ENCODE data around the gene CCDC7. TPM values are rescaled to one million over a fixed set of nuclear protein-coding genes. Genes with fewer than 3 reads are reported as not detected.
"Not testable (repeated sequence)": the region's sequence is repeated elsewhere in the genome, so short reads cannot be mapped to it uniquely, and the experiment has no call there.

CCDC7 gene
- total RNA-seq, 2 experiments from 2014 or later, result 28.4 to 34.5 TPM

DNA sequence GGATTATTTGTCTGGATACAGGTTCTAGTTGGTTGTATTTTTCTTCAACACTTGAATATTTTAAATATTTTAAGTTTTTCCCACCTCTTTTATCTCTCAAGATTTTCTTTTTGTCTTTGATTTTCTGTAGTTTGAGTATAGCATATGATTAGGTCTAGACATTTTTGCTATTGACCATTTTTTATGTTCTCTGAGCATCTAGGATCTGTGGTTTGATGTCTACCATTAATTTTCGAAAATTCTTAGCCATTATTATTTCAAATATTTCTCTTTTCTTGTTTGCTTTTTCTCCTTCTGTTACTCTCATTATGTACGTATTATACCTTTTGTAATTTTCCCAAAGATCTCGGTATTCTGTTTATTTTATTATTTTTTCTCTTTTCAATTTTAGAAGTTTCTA lies 293.0 kb downstream of the CCDC7 start:
- H3K9me3 Mint-ChIP-seq, result peaks cover 1% of the 10 kb centered on the region
- H3K4me3 Mint-ChIP-seq, result no peak overlapping the region
- H3K36me3 Mint-ChIP-seq, result peaks cover 6% of the 10 kb centered on the region
- DNase-seq, result no peak
- no peaks in the 10 kb centered on the region for H3K27me3 Mint-ChIP-seq
- POLR2A ChIA-PET, result interaction anchor here (0.7 kb wide), 1 partner anchor 15 kb away, joined by 7 read pairs; no protein-coding TSS in a partner anchor
- ATAC-seq (ENCODE audit: low read depth), result no peak
- H3K4me1 Mint-ChIP-seq, result no peaks in the 10 kb centered on the region
- no peak overlapping the region for H3K27ac Mint-ChIP-seq

DNA sequence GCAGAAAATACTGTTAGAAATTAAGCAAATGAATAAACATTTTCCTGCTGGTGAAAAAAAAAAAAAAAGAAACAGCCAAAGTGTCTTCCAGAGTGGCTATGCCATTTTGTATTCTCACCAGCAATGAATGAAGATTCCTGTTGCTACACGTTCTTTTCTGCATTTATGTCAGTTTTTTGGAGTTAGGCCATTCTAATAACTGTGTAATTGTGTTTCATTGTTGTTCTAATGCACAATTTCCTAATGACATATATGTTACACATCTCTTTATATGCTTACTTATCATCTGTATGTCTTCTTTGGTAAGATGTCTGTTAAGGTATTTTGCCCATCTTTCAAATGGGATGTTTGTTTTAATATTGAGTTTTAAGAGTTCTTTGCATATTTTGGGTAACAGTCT lies 298.4 kb downstream of the CCDC7 start:
- DNase-seq (no peak), ATAC-seq (ENCODE audit: low read depth) (no peak)
- H3K4me1 Mint-ChIP-seq, result no peaks in the 10 kb centered on the region
- H3K4me3 Mint-ChIP-seq, result no peak overlapping the region
- POLR2A ChIA-PET, result no interaction called here
- no peak overlapping the region for H3K27ac Mint-ChIP-seq
- H3K9me3 Mint-ChIP-seq, result peaks cover 6% of the 10 kb centered on the region
- no peaks in the 10 kb centered on the region for H3K27me3 Mint-ChIP-seq
- peaks cover 7% of the 10 kb centered on the region for H3K36me3 Mint-ChIP-seq

DNA sequence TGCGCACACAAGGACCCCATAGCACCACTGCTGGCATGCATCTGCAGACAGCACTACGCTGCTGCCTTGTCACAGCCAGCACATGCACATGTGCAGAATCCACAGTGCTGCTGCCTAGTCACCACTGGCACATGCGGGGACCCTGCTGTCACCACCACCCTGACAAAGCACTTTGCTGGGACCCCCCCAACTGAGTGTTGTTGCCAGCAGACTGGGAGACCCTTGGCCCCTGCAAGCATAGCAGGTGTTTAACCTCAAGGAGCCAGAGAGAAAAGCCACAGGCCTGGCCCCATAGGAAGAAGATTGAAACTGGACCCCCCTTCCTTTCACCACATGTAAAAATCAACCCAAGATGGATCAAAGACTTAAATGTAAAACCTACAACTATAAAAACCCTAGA lies 300.9 kb downstream of the CCDC7 start:
- DNase-seq (no peak), ATAC-seq (ENCODE audit: low read depth) (no peak)
- POLR2A ChIA-PET, result no interaction called here
- peaks cover 7% of the 10 kb centered on the region for H3K36me3 Mint-ChIP-seq
- no peak overlapping the region for H3K27ac Mint-ChIP-seq
- peaks cover 6% of the 10 kb centered on the region for H3K9me3 Mint-ChIP-seq
- no peaks in the 10 kb centered on the region for H3K27me3 Mint-ChIP-seq
- H3K4me3 Mint-ChIP-seq, result no peak overlapping the region
- no peaks in the 10 kb centered on the region for H3K4me1 Mint-ChIP-seq

DNA sequence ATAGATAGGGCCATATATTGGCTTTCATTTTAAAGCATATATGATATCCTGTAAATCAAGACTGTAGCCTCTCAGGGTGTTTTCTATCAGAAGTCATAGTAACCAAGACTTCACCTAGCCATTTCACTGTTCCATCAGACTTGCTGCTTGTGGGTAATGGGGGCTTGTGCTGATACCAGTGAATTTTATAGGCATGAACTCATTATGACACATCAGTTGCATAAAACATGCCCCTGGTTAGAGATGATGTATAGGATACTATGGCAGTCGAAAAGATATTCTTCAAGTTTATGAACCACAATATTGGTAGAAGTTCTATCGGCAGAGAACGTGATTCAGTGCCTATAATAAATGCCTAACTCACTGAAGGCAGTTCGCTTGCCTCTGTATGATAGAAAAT lies 305.6 kb downstream of the CCDC7 start:
- H3K36me3 Mint-ChIP-seq, result peaks cover 7% of the 10 kb centered on the region
- H3K9me3 Mint-ChIP-seq, result peaks cover 9% of the 10 kb centered on the region
- DNase-seq (no peak), ATAC-seq (ENCODE audit: low read depth) (no peak)
- H3K27me3 Mint-ChIP-seq, result no peaks in the 10 kb centered on the region
- H3K27ac Mint-ChIP-seq, result no peak overlapping the region
- POLR2A ChIA-PET, result no interaction called here
- H3K4me3 Mint-ChIP-seq, result no peak overlapping the region
- no peaks in the 10 kb centered on the region for H3K4me1 Mint-ChIP-seq

DNA sequence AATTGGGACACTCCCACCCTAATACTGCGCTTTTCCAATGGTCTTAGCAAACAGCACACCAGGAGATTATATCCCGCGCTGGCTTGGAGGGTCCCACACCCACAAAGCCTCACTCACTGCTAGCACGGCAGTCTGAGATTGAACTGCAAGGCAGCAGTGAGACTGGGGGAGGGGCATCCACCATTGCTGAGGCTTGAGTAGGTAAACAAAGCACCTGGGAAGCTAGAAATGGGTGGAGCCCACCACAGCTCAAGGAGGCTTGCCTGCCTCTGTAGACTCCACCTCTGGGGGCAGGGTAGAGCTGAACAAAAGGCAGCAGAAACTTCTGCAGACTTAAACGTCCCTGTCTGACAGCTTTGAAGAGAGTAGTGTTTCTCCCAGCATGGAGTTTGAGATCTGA lies 309.0 kb downstream of the CCDC7 start:
- H3K4me1 Mint-ChIP-seq; H3K36me3 Mint-ChIP-seq; ATAC-seq (ENCODE audit: low read depth); H3K4me3 Mint-ChIP-seq; H3K27ac Mint-ChIP-seq; H3K27me3 Mint-ChIP-seq; DNase-seq; POLR2A ChIA-PET: not testable (repeated sequence)
- H3K9me3 Mint-ChIP-seq, result peaks cover 13% of the 10 kb centered on the region

DNA sequence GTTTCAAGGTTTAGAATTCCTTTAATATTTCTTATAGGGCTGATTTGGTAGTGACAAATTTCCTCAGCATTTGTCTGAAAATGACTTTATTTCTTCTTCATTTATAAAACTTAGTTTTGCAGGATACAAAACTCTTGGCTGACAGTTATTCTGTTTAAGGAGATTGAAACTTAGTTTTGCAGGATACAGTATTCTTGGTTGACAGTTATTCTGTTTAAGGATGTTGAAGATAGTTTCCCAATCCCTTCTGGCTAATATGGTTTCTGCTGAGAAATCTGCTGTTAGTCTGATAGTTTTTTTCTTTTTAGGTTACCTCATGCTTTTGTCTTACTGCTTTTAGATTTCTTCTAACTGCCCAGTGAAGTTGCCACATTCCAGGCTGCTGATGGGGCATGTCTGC lies 325.3 kb downstream of the CCDC7 start:
- H3K27ac Mint-ChIP-seq, result no peak overlapping the region
- no peaks in the 10 kb centered on the region for H3K4me1 Mint-ChIP-seq
- POLR2A ChIA-PET, result no interaction called here
- H3K9me3 Mint-ChIP-seq, result peaks cover 24% of the 10 kb centered on the region
- DNase-seq, result no peak
- no peak for ATAC-seq (ENCODE audit: low read depth)
- H3K36me3 Mint-ChIP-seq, result peaks cover 5% of the 10 kb centered on the region
- no peaks in the 10 kb centered on the region for H3K27me3 Mint-ChIP-seq
- no peak overlapping the region for H3K4me3 Mint-ChIP-seq

DNA sequence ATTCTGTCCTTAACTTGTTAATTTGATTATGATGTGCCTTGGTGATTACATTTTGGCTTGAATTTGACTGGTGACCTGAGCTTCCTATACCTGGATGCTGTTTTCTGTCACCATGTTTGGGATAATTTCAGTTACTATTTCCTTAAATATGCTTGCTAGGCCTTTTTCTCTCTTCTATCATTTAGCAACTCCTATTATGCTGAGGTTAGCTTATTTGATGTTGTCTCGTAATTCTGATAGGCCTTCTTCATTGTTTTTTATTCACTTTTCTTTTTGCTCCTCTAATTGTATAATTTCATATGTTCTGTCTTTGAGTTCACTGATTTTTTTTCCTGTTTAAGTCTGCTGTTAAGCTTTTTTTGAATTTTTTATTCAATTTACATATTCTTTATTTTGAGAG lies 327.2 kb downstream of the CCDC7 start:
- no peak for ATAC-seq (ENCODE audit: low read depth)
- H3K27ac Mint-ChIP-seq, result no peak overlapping the region
- POLR2A ChIA-PET, result no interaction called here
- H3K4me3 Mint-ChIP-seq, result no peak overlapping the region
- no peak for DNase-seq
- peaks cover 2% of the 10 kb centered on the region for H3K27me3 Mint-ChIP-seq
- H3K36me3 Mint-ChIP-seq, result peaks cover 5% of the 10 kb centered on the region
- no peaks in the 10 kb centered on the region for H3K4me1 Mint-ChIP-seq
- peaks cover 23% of the 10 kb centered on the region for H3K9me3 Mint-ChIP-seq

DNA sequence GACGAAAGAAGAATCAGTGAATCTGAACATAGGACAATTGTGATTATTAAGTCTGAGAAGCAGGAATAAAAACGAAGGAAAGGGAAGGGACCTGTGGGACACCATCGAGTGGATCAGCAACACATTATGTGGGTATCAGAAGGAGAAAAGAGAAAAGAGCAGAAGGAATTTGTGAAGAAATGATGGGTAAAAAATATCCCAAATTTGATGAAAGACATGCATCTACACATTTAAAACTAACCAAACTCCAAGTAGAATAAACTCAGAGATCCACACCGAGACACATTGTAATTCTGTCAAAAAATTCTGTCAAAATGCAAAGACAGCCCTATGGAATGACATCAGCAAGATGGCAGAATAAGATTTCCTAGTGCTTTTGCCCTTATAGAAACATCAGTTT lies 341.0 kb downstream of the CCDC7 start:
- POLR2A ChIA-PET, result no interaction called here
- ATAC-seq (ENCODE audit: low read depth), result no peak
- Mint-ChIP-seq H3K27me3 (no peaks in the 10 kb centered on the region), H3K4me1 (no peaks in the 10 kb centered on the region), H3K27ac (no peak overlapping the region), H3K4me3 (no peak overlapping the region), H3K36me3 (peaks cover 2% of the 10 kb centered on the region), H3K9me3 (peaks cover 7% of the 10 kb centered on the region)
- no peak for DNase-seq

DNA sequence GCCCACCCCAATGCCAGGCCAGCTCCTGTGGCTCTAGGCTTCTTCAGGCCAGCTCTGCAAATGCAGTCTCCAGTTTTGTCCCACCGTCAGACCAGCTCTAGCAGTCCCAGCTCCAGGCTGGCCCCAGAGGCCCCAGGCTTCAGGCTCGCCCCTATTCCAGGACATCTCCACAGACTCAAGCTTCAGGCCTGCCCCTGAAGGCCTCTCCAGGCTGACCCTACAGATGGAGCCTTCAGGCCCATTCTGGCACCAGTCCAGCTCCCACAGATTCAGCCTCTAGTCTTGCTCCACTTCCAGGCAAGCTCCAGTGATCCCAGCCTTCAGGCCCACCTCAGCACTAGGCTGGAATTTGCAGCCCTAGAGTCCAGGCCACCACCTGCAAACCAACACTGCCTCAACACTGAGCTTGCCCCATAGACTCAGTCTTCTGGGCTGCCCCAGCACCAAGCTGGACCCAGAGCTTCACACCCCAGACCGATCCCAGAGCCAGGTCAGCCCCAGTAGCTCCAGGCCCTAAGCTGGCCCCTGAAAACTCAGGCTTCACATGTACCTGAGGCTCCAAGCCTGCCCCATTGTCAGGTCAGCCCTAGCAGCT lies 341.8 kb downstream of the CCDC7 start:
- POLR2A ChIA-PET, result no interaction called here

DNA sequence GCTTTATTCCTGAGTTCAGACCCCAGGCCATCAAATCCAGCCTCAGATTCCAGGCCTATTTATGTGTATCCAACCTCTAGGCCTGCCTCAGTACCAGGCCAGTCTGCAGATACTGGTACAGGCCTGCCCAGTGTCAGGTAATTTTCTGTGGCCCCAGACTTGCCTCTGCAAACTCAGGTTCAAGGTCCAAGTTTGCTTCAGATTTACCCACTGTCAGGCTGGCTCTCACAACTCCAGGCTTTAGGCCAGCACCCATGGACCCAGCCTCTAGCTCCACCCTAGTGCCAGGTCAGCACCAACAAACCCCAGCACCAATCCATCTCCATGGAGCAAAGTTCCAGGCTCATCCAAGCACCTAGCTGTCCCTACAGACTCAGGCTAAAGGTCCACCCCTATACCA lies 342.4 kb downstream of the CCDC7 start:
- Mint-ChIP-seq H3K4me3 (no peak overlapping the region), H3K27ac (no peak overlapping the region), H3K36me3 (peaks cover 2% of the 10 kb centered on the region), H3K27me3 (no peaks in the 10 kb centered on the region), H3K9me3 (peaks cover 7% of the 10 kb centered on the region), H3K4me1 (no peaks in the 10 kb centered on the region)
- POLR2A ChIA-PET, result no interaction called here
- no peak for ATAC-seq (ENCODE audit: low read depth)
- DNase-seq, result no peak

More for the DNA sequence above, 341.8 kb downstream of the CCDC7 start:
- Mint-ChIP-seq H3K4me1 (no peaks in the 10 kb centered on the region), H3K9me3 (peaks cover 7% of the 10 kb centered on the region), H3K36me3 (peaks cover 2% of the 10 kb centered on the region), H3K27ac (no peak overlapping the region), H3K4me3 (no peak overlapping the region), H3K27me3 (no peaks in the 10 kb centered on the region)
- no peak for ATAC-seq (ENCODE audit: low read depth)
- DNase-seq, result no peak

DNA sequence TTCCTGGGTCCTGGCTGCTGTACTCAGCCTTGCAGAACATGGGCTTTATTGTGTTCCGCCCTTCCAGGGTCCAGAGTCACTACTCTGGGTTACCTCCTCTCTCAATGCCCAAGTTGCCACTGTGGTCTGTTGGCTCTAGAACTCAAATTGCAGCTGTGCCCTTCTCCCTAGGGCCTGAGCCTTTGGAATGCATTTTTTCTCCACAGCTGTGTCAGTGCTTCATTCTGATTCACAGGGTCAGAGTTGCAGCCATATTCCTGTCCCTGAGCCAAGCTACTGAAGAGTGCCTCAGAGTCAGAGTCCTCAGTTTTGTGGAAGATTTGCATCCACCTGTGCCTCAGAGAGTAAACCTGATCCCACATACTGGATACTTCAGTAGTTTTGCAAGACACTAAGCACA lies 344.5 kb downstream of the CCDC7 start:
- Mint-ChIP-seq H3K9me3 (peaks cover 7% of the 10 kb centered on the region), H3K27ac (no peak overlapping the region), H3K4me1 (no peaks in the 10 kb centered on the region), H3K4me3 (no peak overlapping the region), H3K27me3 (no peaks in the 10 kb centered on the region), H3K36me3 (peaks cover 2% of the 10 kb centered on the region)
- POLR2A ChIA-PET, result no interaction called here
- DNase-seq (no peak), ATAC-seq (ENCODE audit: low read depth) (no peak)

DNA sequence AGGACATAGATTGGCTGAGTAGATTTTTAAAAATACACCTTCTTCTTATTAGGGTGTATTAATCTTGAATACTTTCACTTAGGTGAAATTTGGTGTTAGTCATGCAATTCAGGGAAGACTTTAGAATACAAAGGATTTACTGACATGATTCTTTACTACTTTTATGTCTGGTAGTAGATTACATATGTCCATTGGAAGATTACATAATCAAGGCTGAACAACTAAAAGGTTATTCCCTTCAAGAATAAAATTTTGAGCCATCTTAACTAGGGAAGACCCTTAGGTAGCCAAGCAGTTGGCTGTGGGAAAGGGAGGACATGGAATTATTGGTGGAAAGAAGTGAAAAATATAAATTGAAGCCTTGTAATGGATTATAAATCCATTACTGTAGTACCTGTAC lies 347.1 kb downstream of the CCDC7 start:
- Mint-ChIP-seq H3K27ac (no peak overlapping the region), H3K4me1 (no peaks in the 10 kb centered on the region), H3K27me3 (no peaks in the 10 kb centered on the region), H3K36me3 (no peaks in the 10 kb centered on the region), H3K9me3 (peaks cover 2% of the 10 kb centered on the region), H3K4me3 (no peak overlapping the region)
- no peak for ATAC-seq (ENCODE audit: low read depth)
- DNase-seq, result no peak
- POLR2A ChIA-PET, result no interaction called here

DNA sequence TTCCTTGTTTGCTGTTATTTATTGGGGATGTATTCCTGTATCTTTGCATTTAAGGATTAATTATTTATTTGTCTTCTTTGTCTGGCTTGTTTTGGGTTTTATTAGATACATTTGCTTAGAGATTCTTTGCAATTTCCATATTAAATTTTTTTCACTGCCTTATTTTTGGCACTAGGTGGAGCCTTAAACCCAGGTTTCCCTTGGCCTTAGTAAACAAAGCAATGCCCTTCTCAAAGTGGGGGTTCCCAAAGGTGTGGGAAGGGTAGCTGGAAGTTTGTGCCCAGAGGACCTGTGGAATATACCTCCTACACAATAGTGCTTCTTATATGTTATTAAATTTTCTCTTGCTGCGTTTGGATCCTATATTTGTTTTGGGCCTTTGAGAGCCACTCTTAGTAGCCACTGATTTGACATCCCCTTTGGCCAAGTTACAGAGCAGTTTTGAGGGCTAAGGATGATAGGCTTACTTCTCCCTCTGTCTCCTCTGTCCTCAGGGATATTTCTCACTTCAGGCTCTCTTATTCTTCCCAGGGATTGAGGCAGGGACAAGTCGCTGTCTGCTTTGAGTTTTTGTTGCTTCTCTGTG lies 349.8 kb downstream of the CCDC7 start:
- no peaks in the 10 kb centered on the region for H3K9me3 Mint-ChIP-seq
- no peak overlapping the region for H3K4me3 Mint-ChIP-seq
- POLR2A ChIA-PET, result no interaction called here
- no peaks in the 10 kb centered on the region for H3K4me1 Mint-ChIP-seq
- H3K36me3 Mint-ChIP-seq, result no peaks in the 10 kb centered on the region
- ATAC-seq (ENCODE audit: low read depth) (no peak), DNase-seq (no peak)
- H3K27ac Mint-ChIP-seq, result no peak overlapping the region
- H3K27me3 Mint-ChIP-seq, result no peaks in the 10 kb centered on the region

DNA sequence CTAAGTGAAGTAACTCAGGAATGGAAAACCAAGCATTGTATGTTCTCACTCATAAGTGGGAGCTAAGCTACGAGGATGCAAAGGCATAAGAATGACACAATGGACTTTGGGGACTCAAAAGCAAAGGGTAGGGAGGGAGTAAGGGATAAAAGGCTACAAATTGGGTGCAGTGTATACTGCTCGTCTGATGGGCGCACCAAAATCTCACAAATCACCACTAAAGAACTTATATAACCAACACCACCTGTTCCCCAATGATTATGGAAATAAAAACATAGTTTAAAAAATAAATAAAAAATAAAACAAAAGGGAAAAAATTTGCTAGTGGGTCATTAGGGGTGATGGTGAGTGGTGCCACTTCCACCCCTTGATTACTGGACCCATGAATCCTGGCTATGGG lies 351.5 kb downstream of the CCDC7 start:
- ATAC-seq (ENCODE audit: low read depth); H3K4me3 Mint-ChIP-seq; H3K9me3 Mint-ChIP-seq; DNase-seq; POLR2A ChIA-PET; H3K27ac Mint-ChIP-seq; H3K4me1 Mint-ChIP-seq; H3K27me3 Mint-ChIP-seq; H3K36me3 Mint-ChIP-seq: not testable (repeated sequence)

DNA sequence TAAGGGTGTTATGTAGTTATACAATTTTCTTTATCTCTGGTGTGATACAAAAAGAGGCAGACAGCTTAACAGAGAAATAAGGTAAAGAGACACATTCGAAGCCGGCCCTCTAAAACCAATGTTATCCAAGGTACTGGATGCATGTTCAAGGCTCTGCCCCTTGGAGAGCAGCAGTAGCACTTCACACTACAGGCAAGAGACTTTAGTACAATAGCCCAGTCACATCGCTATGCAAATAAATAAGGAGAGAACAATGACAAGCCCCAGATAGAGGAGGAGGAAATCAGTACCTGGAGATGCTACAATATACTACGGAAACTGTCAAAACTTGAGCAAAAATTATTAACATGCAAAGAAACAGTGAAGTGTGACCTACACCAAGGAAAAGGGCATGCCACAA lies 401.0 kb downstream of the CCDC7 start:
- Mint-ChIP-seq H3K36me3 (no peaks in the 10 kb centered on the region), H3K4me1 (no peaks in the 10 kb centered on the region), H3K4me3 (no peak overlapping the region), H3K9me3 (peaks cover 2% of the 10 kb centered on the region), H3K27ac (no peak overlapping the region), H3K27me3 (no peaks in the 10 kb centered on the region)
- ATAC-seq (ENCODE audit: low read depth), result no peak
- POLR2A ChIA-PET, result no interaction called here
- DNase-seq, result no peak

All from activated naive CD8-positive, alpha-beta T cell treated with anti-CD3 and anti-CD28 coated beads, Interleukin-2, amount 10 ng/mL, durations not matched to agents 7 days and 5 days (primary cell).